GM19099 (cell line): ENCODE measurements around the gene MRPL32.

Source experiments
- POLR2A ChIP-seq: IDR thresholded peaks from 3 replicates; pipeline ENCODE4 v1.6.1; 2011; ENCODE audit warnings: low read depth; ENCODE audit not compliant: insufficient read length; ENCODE audit errors: extremely low read depth

MRPL32 gene

DNA sequence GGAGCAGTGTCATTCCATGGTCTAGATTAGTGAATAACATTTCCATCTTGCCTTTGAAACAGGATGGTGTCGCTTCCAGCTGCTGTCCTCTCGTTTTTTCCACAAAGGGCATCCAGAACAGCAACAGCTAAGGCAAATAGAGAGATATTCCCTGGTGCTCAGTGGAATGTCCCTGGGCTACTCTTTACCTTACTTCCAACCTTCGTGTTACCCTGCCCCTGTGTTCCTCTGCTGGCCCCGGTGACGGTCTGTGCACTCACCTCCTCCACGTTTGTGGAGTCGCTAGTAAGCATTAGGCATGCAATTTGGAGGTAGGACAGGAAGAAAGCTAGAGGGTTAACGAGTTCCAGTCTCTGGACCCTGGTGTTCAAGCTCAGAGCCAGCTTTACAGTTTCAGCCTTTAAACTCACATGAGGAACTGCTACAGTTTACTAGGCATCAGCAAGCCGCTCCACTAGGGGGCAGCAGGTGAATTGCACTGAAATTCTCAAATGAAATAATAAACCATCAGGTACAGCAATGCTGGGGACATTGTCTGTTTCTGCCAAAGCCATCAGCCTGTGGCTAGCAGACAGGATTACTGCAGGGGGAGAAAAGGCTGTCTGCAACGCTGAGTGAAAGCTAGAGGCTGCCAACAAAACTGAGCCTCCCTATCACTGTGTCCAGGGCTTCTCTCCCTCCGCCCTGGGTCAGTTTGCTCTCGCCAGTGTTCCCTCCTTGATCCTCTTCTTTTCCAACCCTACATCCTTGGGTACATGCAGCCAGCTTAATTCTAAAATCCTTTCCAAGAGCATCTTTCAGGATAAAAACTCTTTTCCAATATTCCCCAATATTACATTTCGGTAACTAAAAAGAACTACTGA is 9.0 kb downstream of the MRPL32 start:
- TF ChIP-seq POLR2A: no peak

DNA sequence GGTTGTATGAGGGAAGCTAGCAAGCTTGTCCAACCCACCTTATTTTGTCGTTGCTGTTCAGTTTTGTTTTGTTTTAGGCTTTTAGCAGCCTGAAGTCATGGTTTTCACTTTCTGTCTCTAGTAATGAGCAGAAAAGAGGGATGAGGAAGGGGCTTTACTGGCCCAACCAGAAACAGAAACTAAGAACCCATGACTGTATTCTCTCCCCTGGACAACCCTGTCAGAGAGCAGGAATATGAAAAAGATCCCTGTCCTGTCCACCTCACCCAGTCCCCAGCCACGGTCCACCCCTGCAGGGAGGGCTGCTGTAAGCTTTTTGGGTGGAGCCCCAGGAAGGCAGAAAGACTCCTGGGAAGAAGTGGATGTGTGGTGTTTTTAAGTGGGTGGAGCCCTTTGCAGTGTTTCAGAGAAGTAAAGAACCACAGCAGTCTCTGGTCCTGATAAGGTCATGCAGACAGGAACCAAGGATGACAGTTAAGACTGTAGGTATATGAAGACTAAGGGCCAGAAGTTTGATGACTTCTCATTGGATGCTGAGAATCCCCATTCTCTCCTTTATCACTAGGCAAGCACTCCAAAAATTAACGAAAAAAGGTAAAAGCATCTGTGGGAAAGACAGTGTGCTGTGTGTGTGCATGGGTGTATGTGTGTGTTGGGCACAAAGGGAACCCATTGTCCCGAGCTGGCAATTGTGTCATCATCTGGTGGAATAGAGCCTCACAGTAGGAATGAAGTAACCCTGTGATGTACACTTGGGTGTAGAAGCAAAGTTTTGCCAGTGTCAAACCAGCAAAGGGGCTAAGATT is 13.8 kb downstream of the MRPL32 start:
- TF ChIP-seq POLR2A: no peak

DNA sequence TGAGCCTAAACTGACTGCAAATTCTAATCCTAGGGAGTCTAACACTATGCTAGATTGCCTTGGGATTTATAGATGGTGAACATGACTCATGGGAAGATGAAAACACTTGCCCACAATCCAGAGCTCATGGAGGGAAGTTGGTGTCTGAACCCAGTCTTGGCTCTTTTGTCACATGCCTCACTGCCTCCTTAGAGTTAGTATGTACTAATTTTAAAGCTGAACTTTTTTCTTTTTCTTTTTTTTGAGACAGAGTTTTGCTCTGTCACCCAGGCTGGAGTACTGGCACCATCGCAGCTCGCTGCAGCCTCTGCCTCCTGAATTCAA is 14.4 kb downstream of the MRPL32 start:
- TF ChIP-seq POLR2A: no peak

DNA sequence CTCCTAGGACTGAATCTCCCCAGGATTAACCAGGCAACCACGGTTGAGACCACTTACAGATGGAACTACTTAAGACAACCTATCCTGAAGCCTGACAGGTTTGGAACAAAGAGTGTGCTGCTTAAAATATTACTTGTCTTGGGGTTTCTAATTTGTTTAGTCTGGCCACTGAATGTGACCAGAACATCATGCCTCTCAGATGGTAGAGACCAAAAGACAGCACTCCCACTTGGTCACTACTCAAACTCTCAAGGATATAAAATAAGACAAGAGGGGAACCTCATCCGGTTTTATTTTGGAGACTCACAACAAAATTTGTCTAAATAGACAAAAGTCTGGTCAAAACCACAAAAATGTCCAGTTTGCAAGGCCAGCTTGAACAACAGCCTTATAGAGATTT is 15.3 kb downstream of the MRPL32 start:
- no peak for TF ChIP-seq POLR2A

DNA sequence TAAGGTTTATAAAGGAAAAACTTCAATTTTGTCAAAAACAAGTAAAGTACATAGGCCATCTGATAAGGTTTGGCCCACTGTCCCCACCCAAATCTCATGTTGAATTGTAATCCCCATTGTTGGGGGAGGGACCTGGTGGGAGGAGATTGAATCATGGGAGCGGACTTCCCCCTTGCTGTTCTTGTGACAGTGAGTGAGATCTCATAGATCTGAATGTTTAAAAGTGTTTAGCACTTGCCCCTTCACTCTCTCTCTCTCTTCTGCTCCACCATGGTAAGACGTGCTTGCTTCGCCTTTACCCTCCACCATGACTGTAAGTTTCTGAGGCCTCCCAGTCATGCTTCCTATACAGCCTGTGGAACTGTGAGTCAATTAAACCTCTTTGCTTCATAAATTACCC is 18.2 kb downstream of the MRPL32 start:
- TF ChIP-seq POLR2A: no peak

DNA sequence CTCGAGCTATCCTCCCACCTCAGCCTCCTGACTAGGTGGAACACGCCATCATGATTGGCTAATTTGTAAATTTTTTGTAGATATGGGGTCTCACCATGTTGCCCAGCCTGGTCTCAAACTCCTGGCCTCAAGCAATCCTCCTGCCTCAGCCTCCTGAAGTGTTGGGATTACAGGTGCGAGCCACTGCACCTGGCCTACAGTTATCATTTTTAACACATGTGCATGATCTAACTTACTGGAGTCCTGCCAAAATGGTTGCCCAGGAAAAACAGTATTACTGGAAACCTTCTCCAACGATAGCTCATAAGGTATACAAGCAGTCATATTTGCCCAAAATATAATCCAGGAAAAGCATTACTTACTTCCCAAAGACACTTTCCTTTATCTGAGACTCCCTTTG is 20.2 kb downstream of the MRPL32 start:
- TF ChIP-seq POLR2A: no peak

DNA sequence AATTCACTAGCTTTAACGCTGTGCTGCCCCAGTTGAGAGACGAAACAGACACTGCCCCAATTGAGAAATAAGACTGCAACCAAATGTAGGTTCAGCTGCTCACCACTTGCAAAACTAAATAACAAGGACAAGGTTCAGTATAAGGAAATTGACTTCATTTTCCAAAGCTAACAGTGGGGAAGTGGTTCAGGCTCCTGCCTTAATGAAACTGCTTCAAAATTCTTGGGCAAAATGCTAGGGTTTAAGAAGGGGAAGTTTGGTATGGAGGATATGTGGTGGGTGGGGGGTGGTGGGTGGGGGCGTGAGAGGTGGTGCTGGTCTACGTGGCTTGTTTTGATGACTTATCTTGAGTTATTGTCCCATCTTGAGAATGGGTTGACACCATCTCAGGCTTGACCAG is 21.8 kb downstream of the MRPL32 start:
- TF ChIP-seq POLR2A: no peak

DNA sequence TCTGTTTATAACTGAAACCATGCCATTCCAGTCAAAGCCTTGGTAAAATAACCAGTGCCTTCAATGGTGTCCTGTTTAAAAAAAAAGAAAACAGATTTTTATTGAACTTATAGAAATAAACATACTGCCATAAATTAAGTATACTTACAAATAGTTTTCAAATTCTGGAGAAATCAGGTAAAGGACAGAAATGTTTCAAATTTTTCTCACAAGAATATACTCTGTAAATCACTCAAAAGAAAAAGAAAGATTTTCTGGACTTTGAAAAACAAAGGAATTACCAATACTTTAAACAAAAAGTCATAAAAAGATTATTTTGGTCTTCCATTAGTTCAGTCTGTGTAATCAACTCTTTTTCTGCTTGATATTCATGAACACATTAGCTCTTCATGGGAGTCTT is 23.9 kb downstream of the MRPL32 start:
- TF ChIP-seq POLR2A: no peak

DNA sequence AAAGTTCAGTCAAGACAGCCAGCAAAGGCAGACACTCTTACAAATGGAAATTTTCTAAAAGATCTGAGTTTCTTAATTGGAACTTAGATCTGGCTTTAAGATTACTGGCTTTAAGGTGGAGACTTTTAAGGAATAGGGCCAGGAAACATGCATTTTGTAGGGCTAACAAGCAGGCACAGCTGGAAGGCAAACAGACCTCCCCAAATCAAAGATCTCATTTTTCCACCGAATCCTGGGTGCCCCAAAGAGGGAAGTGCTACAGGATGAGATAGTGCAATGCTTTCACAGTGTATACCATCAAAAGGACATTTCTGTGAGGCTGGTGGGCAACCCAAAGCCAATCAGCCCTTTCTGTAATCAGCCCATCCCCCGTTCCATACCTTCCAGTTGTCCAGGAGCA is 27.4 kb downstream of the MRPL32 start:
- no peak for TF ChIP-seq POLR2A

DNA sequence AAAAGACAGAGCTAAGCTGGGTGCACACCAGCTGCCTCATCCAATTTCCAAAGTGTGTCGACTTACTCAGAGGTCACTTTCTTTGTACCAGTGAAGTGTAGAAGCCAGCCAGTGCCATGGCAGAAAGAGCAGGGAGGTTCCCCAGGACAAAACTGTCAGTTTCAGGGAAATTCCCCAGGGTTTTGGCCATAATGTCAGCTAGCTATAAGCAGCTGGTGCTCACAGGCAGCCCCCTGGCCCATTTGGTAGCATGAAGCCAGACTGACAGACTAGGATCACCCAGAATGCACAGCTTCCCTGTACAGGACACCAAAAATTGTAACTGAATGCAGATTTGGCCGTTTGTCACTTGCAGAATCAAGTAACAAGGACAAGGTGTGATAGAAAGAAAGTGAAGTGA is 28.6 kb downstream of the MRPL32 start:
- TF ChIP-seq POLR2A: no peak

DNA sequence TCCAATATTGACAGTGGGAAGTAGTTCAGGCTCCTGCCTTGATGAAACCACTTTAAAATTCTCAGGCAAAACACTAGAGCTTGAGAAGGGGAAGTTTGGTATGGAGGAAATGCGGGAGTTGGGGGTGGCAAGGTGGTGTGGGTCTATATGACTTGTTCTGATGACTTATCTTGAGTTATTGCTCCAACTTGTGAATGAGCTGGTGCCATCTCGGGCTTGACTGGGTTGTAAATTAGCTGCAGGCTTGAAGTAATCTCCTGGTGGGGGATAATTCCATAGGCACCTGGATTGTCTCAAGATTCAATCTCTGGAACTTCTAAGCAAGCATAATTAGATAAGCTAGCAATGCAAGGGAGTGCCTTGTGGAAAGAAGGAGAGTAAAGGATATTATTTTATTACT is 29.0 kb downstream of the MRPL32 start:
- no peak for TF ChIP-seq POLR2A

DNA sequence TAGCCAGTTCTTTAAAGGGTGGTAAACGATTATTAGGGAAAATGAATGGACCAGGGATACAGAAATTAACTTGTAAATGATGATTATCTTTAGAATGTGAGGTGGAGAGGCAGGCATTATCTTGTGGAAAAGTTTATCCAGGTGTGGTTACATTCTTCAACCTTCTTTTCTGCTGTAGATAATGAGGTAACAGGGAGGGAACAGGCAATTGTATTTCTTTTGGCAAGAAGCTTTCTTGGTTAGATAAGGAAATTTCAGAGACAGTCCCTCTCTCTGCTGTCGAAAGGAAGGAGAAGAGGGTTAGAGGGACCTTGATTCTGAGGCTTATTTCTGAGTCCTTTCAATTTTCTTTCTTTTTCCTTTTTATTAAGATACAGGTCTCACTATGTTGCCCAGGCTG is 32.1 kb downstream of the MRPL32 start:
- TF ChIP-seq POLR2A: no peak

DNA sequence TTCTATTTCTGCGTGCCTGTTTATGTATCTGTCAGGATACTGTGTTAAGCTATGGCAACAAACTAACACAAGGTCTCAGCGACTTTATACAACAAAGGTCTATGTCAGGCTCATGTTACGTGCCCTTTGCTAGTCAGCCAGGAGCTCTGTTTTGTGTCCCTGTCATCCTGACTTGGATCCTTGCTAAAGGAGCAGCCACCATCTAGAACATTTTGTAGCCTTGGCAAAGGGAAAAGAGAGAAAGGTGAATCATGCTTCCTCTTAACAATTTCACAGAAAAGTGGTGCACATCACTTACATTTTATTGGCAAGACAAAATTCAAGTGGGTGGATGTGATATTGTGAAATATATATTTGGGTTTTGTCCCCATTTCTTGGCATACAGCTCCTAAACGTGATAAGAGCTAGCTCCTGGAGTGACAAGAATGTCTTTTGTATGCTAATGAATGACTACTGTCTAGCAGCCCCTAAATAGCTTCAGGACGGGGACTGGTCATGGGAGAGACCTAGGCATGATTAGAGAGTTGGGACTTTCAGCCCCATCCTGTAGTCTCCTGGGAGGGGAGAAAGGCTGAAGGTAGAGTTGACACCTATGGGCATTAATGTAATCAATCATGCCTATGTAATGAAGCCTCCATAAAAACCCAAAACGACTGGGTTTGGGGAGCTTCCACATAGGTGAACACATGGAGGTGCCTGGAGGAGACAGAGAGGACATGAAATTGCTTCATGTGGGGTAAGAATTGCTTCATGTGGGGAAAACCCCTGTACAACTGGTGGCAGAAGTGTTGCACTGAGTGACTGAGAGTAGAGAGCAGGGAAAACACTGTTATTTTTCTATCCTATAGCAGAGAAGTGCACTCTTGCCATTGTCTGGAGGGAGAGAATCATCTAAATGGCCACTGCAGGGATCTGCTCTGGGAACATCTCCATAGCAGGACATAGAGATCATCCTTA is 33.0 kb downstream of the MRPL32 start:
- TF ChIP-seq POLR2A: no peak

DNA sequence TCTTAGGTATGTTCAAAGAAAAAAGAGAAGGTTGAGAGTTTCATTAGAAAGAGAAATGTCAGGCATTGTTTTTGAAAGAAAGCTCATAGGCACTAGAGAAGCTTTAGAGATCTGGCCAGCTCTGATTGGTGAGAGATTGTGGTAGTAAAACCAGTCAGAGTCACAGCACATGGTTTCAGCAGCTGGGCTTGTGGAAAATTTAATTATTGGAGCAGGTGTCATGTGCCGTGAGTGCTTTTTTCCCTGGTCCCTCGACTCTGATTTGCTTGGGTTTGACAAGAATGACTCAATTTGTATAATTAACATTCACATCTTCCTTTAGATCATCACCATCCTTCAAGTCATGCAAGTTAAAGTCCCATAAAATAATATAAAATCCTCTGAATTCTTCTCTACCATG is 35.2 kb downstream of the MRPL32 start:
- TF ChIP-seq POLR2A: no peak
